GOT3 (cell line): Measurements from ENCODE around the gene KRTAP2-4.
"Not testable (repeated sequence)": the region's sequence is repeated elsewhere in the genome, so short reads cannot be mapped to it uniquely, and the experiment has no call there.

Source experiments
- DNase-seq: peaks from one replicate; lab custom pipeline; 2025; ENCODE audit warnings: mixed read lengths; lab: John Stamatoyannopoulos, UW

KRTAP2-4 gene, protein sequence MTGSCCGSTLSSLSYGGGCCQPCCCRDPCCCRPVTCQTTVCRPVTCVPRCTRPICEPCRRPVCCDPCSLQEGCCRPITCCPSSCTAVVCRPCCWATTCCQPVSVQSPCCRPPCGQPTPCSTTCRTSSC

DNA sequence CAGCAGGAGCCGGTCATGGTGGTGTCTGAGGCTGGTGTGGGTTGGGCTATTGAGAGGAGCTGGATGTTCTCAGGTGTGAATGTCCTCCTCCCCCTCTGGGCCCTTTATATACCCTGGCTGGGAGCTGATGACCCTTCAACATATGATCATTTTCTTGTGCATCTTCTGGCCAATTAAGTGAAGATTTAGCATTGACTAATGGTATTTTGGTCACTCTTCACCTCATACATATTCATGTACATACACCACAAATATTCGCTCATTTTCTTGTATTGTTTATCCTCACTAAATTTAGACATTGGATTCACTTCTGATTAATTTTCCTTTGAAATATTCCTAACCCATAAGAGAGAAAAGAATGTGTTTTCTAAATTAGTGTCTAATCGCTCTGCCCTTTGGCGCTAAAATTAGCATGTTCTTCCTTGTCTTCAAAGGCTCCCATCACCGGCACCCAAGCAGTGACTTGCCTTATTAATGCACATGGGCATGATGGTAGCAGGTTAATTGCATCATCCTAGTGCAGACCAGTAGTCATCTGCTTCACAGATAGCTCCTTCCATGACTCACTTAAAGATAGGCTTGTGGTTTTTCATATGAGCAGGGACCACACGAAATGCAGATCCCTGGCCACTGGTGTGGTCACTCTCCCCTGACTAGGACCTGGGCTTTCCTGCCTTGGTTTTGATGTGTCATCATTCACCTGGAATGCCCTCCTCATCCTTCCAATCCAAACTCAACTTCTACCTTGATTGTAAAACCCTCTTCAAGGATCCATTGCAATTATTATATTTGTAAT lies at the start of gene KRTAP2-4:
Gene KRTAP2-4 (minus strand): TSS at position 51 of the 796 bp plus-strand sequence. CDS start 34 bp downstream, at position 17.
- DNase-seq, result no peak

DNA sequence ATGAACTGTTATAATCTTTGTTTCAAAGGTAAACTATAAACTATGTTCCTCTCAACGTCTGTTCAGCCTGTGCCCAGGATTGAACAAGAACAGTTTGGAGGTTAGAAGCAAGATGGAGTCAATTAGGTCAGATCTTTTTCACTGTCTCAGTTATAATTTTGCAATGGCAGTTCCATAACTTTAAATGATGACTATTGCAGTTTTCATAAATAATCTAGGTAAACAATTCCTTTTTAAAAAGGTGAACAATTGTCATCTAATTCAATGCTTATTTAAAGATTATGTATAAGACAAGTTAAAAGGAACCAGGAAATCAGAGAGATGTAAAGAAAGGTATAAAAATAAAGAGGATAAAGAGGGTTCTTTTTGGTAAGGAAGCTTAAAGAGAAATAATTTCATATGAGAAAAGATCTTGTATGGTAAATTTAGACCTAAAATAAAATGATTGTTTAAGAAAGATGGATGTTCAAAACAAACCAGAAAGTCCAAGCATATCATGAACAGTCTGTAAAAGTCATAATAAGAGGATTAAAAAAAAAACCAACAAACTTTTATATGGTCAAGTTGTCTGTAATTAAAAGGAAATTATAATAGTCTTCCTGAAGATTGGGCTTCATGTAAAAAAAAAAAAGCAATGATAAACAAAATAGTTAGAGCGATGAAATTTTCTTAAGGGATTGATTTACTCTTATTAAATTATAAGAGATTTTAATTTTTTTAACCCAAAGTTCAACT lies 45.6 kb upstream of the KRTAP2-4 start:
- no peak for DNase-seq

DNA sequence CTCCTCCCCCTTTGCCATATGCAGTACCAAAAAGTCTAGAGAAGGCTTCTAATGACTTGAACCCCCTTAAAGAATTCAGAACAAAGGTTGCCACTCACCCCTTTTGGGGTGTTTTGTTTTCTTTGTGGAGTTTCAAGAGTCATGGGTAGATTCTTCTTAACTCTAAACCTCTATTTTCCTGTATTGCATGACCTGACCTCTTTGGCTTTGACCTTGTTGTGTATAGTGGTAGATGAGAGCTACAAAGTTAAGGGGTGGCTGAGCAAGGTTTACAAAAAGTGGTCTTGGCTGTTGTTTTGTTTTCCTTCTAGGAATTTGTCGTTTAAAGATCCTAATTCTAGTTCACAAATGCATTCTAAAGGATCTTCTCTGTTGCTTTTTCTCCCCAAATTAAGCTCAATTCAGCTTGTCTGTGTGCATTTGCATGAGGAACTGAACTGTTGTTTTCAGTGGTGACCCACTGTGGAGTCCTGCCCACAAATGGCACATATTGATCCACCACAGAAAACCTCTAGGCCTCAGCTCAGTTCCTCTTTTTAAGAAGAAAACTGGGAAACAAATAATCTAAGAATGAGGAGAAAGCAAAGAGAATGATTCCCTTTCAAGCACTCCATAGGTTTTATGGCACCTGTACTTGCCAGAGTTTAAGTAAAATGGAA lies 43.2 kb upstream of the KRTAP2-4 start:
- not testable (repeated sequence) for DNase-seq

DNA sequence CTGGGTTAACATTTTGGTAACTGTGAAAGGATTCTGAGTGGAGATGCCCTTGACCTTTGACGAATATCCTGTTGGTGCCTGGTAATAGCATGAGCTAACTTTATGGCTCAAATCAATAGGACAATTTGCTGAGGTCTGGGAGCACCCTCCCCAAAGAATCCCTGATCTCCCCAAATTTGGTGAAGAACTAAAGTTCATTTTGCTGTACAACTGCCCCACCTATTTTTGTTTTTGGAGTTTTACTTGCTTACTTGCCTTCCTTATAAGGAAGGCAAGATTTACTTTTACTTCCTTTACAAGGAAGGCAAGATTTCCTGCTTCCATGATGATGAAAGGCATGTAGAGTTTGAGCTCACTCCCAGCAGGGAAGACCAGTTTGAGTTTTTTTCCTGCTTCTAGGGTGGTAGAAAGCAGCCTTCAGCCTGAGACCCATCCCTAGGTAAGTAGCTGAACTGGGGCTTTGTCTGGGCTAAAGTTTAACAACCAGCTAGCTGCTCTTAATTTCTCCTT lies 42.3 kb upstream of the KRTAP2-4 start:
- DNase-seq, result no peak

DNA sequence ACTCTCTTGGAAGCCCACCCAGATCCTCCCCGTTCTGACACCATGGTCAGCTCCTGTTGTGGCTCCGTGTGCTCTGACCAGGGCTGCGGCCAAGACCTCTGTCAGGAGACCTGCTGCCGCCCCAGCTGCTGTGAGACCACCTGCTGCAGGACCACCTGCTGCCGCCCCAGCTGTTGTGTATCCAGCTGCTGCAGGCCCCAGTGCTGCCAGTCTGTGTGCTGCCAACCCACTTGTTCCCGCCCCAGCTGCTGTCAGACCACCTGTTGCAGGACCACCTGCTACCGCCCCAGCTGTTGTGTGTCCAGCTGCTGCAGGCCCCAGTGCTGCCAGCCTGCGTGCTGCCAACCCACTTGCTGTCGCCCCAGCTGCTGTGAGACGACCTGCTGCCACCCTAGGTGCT lies 39.7 kb upstream of the KRTAP2-4 start, which contains the start of gene KRTAP4-9:
Gene KRTAP4-9 (plus strand): TSS at position 43 of the 400 bp plus-strand sequence. CDS start 0 bp downstream, at position 43.
- not testable (repeated sequence) for DNase-seq

DNA sequence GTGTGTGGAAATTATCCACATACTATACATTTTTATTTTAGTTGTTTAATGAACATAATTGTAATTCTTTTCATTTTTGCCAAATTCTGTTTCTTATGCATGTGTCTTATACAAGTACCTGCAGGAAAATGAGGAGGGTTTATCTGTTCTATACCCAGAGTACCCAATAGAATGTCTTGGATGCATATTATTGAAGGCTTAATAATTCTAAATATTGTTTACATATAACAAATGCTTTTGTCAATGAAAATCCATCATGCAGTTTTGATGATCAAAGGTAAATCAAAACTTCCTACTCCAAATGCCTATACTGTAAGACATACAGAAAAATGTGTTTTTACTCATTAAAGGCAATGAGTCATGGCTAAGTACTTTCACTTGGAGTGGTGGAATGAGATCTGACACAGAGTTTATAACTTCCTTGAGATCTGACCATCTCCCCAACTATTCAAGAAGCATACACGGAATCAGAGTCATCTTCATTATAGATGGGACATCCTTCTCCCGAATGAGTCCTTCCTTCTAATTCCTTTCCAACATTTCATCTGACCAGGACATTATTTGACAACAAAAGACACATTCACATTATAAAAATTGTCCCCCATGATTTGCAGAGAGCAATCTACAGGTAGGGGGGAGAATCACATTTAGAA lies 38.8 kb upstream of the KRTAP2-4 start:
- not testable (repeated sequence) for DNase-seq

DNA sequence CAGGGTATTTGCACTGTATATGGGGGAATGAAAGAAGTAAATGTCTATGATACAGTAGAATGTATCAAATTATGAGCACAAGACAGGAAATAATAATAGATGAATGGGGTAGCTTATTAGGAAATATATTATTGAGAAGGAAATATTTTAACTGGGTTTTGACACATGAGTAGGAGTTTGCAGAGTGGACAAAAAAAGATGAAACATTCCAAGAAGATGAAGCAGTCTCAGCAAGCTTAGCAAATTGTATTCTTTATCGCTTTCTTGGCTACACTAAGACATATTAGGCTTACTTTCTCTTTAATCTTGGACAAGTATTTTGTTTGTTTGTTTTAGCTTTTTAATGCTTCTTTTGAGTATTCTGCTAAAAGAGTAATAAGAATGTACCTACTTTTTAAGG lies 38.2 kb upstream of the KRTAP2-4 start:
- no peak for DNase-seq

DNA sequence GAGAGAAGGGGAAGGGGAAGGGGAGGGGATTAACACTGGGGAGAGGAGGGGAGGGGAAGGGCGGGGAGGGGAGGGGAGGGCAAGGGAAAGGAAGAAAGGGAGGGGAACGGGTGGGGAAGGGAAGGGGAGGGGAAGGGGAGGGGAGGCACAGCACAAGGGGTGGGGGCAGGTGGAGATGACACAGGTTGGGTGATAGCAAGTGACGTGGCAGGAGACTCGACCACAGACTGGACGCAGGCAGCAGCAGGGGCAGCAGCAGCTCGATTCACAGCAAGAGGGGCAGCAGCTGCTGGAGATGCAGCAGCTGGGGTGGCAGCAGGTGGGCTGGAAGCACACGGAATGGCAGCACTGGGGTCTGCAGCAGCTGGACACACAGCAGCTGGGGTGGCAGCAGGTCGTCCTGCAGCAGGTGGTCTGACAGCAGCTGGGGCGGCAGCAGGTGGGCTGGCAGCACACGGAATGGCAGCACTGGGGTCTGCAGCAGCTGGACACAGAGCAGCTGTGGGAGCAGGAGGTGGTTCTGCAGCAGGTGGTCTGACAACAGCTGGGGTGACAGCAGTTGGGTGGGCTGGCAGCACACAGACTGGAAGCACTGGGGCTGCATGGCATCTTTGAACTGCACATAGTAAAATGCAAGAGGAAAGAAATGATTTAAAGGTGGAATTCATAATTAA lies 36.0 kb upstream of the KRTAP2-4 start, which contains the start of gene KRTAP4-16:
Gene KRTAP4-16 (minus strand): TSS at position 624 of the 674 bp plus-strand sequence. CDS start 0 bp downstream, at position 624.
- DNase-seq, result no peak

DNA sequence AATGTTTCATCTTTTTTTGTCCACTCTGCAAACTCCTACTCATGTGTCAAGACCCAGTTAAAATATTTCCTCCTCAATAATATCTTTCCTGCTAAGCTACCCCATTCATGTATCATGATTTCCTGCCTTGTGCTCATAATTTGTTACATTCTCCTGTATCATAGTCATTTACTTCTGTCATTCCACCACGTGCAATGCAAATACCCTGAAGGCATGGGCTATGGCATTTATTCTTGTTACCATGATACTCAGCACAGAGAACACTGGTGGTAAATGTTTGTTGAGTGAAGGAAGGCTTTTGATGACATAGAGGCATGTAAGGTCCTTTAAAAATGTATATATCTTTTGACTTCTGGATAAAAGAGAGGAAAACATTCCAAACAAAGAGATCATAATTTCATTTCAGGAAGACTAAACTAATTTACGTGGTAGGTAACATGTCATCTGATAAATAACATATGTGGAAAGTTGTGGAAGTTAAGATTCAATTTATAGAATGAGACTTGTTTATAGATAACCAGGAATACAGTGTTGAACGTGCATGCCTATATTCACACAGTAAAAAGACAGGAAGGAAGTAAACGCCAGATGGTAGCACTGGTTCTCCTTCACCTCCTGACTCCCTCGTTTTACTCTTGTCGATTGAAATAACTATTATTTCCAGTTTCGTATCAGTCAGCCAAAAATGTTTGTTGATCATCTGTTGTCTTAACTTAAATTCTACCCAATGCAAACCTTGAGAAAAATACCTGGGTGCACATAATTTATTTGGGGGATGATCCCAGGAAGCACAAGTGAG lies 34.2 kb upstream of the KRTAP2-4 start:
- DNase-seq, result not testable (repeated sequence)

DNA sequence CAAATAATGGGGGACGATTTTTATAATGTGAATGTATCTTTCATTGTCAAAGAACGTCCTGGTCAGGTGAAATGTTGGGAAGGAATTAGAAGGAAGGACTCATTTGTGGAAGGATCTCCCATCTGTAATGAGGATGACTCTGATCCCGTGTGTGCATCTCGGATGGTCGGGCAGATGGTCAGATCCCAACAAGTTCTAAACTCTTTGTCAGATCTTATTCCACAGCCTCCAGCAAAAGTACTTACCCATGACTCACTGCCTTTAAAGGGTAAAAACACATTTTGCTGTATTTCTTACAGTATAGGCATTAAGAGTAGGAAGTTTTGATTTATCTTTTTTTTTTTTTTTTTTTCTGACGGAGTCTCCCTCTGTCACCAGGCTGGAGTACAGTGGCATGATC lies 32.8 kb upstream of the KRTAP2-4 start:
- DNase-seq, result no peak

DNA sequence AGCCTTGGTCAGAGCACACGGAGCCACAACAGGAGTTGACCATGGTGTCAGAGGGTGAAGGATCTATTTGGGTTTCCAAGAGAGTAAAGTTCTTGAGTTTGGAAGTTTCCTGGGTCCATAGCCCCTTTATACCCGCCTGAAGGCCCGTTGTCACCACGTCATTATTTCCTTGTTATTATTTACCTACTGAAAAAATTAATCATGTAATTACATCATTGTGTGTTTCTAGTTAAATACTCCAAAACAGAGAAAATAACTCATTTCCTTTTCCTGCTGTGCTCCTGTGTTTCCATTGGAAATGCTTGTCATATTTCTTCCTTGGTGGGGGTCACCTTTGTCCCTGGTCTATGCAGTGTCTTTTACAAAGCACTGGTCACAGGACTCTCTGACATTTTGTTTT lies 32.4 kb upstream of the KRTAP2-4 start, which contains the start of gene KRTAP4-8:
Gene KRTAP4-8 (minus strand): TSS at position 101 of the 400 bp plus-strand sequence. CDS start 58 bp downstream, at position 43.
- DNase-seq, result no peak

DNA sequence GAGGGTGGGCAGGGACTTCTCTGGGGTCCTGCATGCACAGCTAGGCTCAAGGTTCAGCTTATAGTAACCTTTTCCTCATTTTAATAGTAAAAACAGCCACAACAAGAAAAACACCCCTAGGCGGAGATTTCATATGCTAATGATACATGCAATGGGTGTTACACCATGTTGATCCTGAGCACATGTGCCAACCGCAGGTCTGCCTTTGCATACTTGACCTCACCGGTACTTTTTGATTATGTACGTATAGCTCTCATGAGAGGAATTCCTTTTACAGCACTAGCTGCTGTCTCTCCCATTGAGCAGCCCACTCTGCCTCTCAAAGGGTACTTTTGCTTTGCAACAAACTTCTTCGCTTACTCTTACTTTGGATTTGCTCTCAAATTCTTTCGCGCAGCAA lies 30.4 kb upstream of the KRTAP2-4 start:
- DNase-seq, result no peak

DNA sequence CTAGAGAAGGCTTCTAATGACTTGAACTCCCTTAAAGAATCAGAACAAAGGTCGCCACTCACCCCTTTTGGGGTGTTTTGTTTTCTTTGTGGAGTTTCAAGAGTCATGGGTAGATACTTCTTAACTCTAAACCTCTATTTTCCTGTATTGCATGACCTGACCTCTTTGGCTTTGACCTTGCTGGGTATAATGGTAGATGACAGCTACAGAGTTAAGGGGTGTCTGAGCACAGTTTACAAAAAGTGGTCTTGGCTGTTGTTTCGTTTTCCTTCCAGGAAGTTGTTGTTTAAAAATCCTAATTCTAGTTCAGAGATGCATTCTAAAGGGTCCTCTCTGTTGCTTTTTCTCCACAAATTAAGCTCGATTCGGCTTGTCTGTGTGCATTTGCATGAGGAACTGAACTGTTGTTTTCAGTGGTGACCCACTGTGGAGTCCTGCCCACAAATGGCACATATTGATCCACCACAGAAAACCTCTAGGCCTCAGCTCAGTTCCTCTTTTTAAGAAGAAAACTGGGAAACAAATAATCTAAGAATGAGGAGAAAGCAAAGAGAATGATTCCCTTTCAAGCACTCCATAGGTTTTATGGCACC lies 23.2 kb upstream of the KRTAP2-4 start:
- DNase-seq, result not testable (repeated sequence)

DNA sequence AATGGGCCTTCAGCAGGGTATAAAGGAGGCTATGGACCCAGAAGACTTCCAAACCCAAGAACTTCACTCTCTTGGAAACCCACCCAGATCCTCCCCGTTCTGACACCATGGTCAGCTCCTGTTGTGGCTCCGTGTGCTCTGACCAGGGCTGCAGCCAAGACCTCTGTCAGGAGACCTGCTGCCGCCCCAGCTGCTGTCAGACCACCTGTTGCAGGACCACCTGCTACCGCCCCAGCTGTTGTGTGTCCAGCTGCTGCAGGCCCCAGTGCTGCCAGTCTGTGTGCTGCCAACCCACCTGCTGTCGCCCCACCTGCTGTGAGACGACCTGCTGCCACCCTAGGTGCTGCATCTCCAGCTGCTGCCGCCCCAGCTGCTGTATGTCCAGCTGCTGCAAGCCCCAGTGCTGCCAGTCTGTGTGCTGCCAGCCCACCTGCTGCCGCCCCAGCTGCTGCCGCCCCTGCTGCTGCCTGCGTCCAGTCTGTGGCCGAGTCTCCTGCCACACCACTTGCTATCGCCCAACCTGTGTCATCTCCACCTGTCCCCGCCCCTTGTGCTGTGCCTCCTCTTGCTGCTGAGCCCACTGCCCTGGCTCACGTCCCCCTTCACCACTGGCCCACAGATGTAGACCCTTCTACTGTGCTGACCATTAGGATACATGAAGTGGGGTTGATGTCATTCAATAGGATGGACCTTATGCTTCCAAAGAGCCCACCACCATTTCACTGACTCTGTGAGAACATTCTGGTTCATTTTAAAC lies 18.6 kb upstream of the KRTAP2-4 start, which contains the start of gene KRTAP4-7:
Gene KRTAP4-7 (plus strand): TSS at position 51 of the 757 bp plus-strand sequence. CDS start 57 bp downstream, at position 108.
- not testable (repeated sequence) for DNase-seq

DNA sequence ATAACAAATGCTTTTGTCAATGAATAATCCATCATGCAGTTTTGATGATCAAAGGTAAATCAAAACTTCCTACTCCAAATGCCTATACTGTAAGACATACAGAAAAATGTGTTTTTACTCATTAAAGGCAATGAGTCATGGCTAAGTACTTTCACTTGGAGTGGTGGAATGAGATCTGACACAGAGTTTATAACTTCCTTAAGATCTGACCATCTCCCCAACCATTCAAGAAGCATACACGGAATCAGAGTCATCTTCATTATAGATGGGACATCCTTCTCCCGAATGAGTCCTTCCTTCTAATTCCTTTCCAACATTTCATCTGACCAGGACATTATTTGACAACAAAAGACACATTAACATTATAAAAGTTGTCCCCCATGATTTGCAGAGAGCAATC lies 17.7 kb upstream of the KRTAP2-4 start:
- not testable (repeated sequence) for DNase-seq

DNA sequence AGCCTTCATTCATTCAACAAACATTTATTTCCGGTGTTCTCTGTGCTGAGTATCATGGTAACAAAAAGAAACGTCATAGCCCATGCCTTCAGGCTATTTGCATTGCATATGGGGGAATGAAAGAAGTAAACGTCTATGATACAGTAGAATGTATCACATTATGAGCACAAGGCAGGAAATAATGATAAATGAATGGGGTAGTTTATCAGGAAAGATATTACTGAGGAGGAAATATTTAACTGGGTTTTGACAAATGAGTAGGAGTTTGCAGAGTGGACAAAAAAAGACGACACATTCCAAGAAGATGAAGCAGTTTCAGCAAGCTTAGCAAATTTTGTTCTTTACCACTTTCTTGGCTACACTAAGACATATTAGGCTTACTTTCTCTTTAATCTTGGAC lies 16.9 kb upstream of the KRTAP2-4 start:
- DNase-seq, result no peak

DNA sequence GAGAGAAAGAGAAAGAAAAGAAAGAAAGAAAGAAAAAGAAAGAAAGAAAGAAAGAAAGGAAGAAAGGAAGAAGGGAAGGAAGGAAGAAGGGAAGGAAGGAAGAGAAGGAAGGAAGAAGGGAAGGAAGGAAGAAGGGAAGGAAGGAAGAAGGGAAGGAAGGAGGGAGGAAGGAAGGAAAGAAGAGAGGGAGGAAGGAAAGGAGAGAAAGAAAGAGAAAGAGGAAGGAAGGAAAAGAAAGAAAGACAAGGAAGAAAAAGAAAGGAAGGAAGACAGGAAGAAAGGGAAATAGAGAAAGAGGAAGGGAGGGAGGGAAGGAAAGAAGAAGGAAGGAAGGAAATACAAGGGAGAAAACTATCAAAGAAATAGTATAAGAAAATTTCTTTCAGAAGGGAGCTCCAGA lies 11.1 kb upstream of the KRTAP2-4 start:
- no peak for DNase-seq

DNA sequence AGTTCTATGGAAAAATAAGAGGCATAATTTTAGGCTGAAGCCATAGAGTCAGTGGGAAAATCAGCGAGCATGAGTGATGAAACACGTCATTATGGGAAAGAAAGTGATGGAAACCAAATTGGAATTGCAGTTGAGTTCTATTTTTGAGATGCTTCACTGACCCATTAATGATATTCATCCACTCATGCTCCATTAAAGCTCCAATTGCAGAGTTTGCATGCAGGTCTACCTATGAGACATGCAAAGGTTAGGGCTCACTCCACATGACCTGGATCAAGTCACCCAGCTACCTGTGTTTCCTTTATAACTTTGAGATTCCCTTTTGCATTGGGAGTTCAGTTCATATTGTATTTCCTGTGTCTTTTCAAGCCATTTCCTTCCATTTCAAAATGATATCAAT lies 8.0 kb upstream of the KRTAP2-4 start:
- DNase-seq, result no peak
